Neuronal stem cell (in vitro differentiated cells): ENCODE results near the gene NOL4L.

Experiments used
- DNase-seq: peaks from one replicate; pipeline ENCODE4 v3.0.0-alpha.2; 2013; ENCODE audit warnings: low spot score
- H2AFZ ChIP-seq: one replicate; pipeline ENCODE4 v1.6.1; 2013; ENCODE audit warnings: mild to moderate bottlenecking, low read length, inconsistent platforms
- H2AK5ac ChIP-seq: 2 replicates; pipeline ENCODE4 v1.6.1; 2013; ENCODE audit warnings: low read depth, mild to moderate bottlenecking, inconsistent platforms, low read length, moderate library complexity, mixed read lengths
- H2BK120ac ChIP-seq: 2 replicates; pipeline ENCODE4 v1.6.1; 2013; ENCODE audit warnings: low read depth, mild to moderate bottlenecking, inconsistent platforms, low read length, moderate library complexity, mixed read lengths
- H2BK12ac ChIP-seq: one replicate; pipeline ENCODE4 v1.6.1; 2013; ENCODE audit warnings: low read length, inconsistent platforms
- H2BK15ac ChIP-seq: 2 replicates; pipeline ENCODE4 v1.6.1; 2013; ENCODE audit warnings: mild to moderate bottlenecking, low read length, inconsistent platforms, mixed read lengths
- H2BK5ac ChIP-seq: one replicate; pipeline ENCODE4 v1.6.1; 2013; ENCODE audit warnings: inconsistent platforms, mild to moderate bottlenecking, low read length, moderate library complexity
- H3K14ac ChIP-seq: one replicate; pipeline ENCODE4 v1.6.1; 2013; ENCODE audit warnings: low read length, inconsistent platforms
- H3K18ac ChIP-seq: 2 replicates; pipeline ENCODE4 v1.6.1; 2013; ENCODE audit warnings: low read length, inconsistent platforms
- H3K23ac ChIP-seq: 2 replicates; pipeline ENCODE4 v1.6.1; 2013; ENCODE audit warnings: low read depth, mild to moderate bottlenecking, mixed read lengths, low read length, inconsistent platforms; ENCODE audit not compliant: poor library complexity
- H3K27ac ChIP-seq: replicated peaks from 3 replicates; pipeline ENCODE4 v1.5.1; 2013; ENCODE audit warnings: low read length, inconsistent platforms
- H3K27me3 ChIP-seq, 3 experiments: 2 replicates each; pipeline ENCODE4 v1.6.1; 2013; ENCODE audit warnings: low read length in 3 of 3, mild to moderate bottlenecking in 2 of 3, inconsistent platforms in 1 of 3, low read depth in 1 of 3, mixed read lengths in 1 of 3, moderate library complexity in 1 of 3; ENCODE audit not compliant: control insufficient read depth in 3 of 3, insufficient read depth in 3 of 3
- H3K36me3 ChIP-seq, 2 donors: replicated peaks in 1 of 2; 2 replicates each; pipeline ENCODE4 v1.6.1; 2013; ENCODE audit warnings: low read length in 2 of 2; ENCODE audit not compliant: control insufficient read depth in 2 of 2, insufficient read depth in 2 of 2
- H3K4ac ChIP-seq: 2 replicates; pipeline ENCODE4 v1.6.1; 2013; ENCODE audit warnings: inconsistent platforms, mild to moderate bottlenecking, low read length, moderate library complexity
- H3K4me1 ChIP-seq, 2 donors: 1 replicate in 1 of 2; 2 replicates in 1 of 2; pipeline ENCODE4 v1.6.1; 2013; ENCODE audit warnings: low read length in 2 of 2, low read depth in 1 of 2; ENCODE audit not compliant: control insufficient read depth in 2 of 2, insufficient read depth in 1 of 2
- H3K4me2 ChIP-seq: one replicate; pipeline ENCODE4 v1.6.1; 2013; ENCODE audit warnings: mild to moderate bottlenecking, low read length, inconsistent platforms; ENCODE audit not compliant: insufficient read depth, poor library complexity, severe bottlenecking
- H3K4me3 ChIP-seq, 2 donors: 2 replicates each; pipeline ENCODE4 v1.5.1; 2013; ENCODE audit warnings: low read length in 2 of 2, mild to moderate bottlenecking in 2 of 2, inconsistent platforms in 1 of 2, moderate library complexity in 1 of 2
- H3K79me1 ChIP-seq: one replicate; pipeline ENCODE4 v1.6.1; 2013; ENCODE audit warnings: low read depth, mild to moderate bottlenecking, inconsistent platforms, low read length, moderate library complexity
- H3K9ac ChIP-seq: one replicate; pipeline ENCODE4 v1.6.1; 2013; ENCODE audit warnings: mild to moderate bottlenecking, low read depth, low read length, inconsistent platforms; ENCODE audit not compliant: poor library complexity
- H3K9me3 ChIP-seq, 2 donors: replicated peaks in 1 of 2; 2 replicates each; pipeline versions ENCODE3 to v1.6.1; 2013; ENCODE audit warnings: low read length in 2 of 2, mild to moderate bottlenecking in 2 of 2, inconsistent platforms in 1 of 2, low read depth in 1 of 2, mixed read lengths in 1 of 2, moderate library complexity in 1 of 2; ENCODE audit not compliant: control insufficient read depth in 2 of 2, insufficient read depth in 1 of 2
- H4K8ac ChIP-seq: one replicate; pipeline ENCODE4 v1.6.1; 2013; ENCODE audit warnings: low read depth, mild to moderate bottlenecking, inconsistent platforms, low read length, moderate library complexity
- H4K91ac ChIP-seq: one replicate; pipeline ENCODE4 v1.6.1; 2013; ENCODE audit warnings: low read length, low read depth, mild to moderate bottlenecking, inconsistent platforms; ENCODE audit not compliant: poor library complexity
- WGBS, 2 donors: extraction: QIAGEN DNeasy Blood & Tissue Kit; methylation state at CpG; one replicate each; pipeline ENCODE4 v1.1.7; 2013; ENCODE audit warnings: missing lambda C conversion rate in 2 of 2, mixed read lengths in 1 of 2; ENCODE audit not compliant: insufficient read length in 2 of 2, insufficient replicate concordance in 1 of 2; ENCODE audit errors: extremely low coverage in 2 of 2; 5-methylcytosine and 5-hydroxymethylcytosine counted together

The NOL4L gene

GRCh38 chr20:32535316-32535952, 49.7 kb downstream of the NOL4L start:
- Histone ChIP-seq H3K4me1 (peaks cover 22 to 32% of the 10 kb centered on the region in 2 donors), H3K79me1 (peaks cover 3% of the 10 kb centered on the region), H2BK120ac (no peak overlapping the region), H4K8ac (no peak overlapping the region), H2BK12ac (no peak overlapping the region), H3K14ac (no peak overlapping the region), H3K23ac (no peak overlapping the region), H3K9ac (peak overlapping the region; percentile 25), H4K91ac (no peak overlapping the region), H3K4ac (no peak overlapping the region), H3K18ac (peak overlapping the region; percentile 9), H3K27me3 (peaks cover 5 to 27% (median 24%) of the 10 kb centered on the region in 3 experiments), H3K4me2 (no peak overlapping the region), H2AFZ (peak overlapping the region; percentile 81), H2AK5ac (no peak overlapping the region), H2BK5ac (no peak overlapping the region), H3K27ac (no peak overlapping the region), H3K36me3 (no peaks in the 10 kb centered on the region), H3K9me3 (no peaks in the 10 kb centered on the region), H3K4me3 (peak overlapping the region in 1 of 2 donors; percentile 42), H2BK15ac (peak overlapping the region; percentile 52)
- DNase-seq = no peak
- WGBS, 2 donors = no CpG with 5 or more reads among the region's 18 CpGs

- Histone ChIP-seq H3K27ac (no peak overlapping the region), H3K9ac (no peak overlapping the region)
- no CpG with 5 or more reads among the region's 8 CpGs for WGBS, 2 donors
Observed at GRCh38 chr20:32534661-32535240, 50.4 kb downstream of the NOL4L start.

GRCh38 chr20:32533732-32534131, 51.4 kb downstream of the NOL4L start:
- Histone ChIP-seq H3K27ac (no peak overlapping the region), H3K18ac (no peak overlapping the region), H3K4me1 (peaks cover 22 to 29% of the 10 kb centered on the region in 2 donors), H3K9me3 (no peaks in the 10 kb centered on the region), H3K23ac (no peak overlapping the region), H3K27me3 (peaks cover 5 to 21% (median 13%) of the 10 kb centered on the region in 3 experiments), H2BK5ac (no peak overlapping the region), H3K14ac (no peak overlapping the region), H2BK120ac (no peak overlapping the region), H3K4me3 (no peak overlapping the region), H3K79me1 (peaks cover 3% of the 10 kb centered on the region), H3K36me3 (no peaks in the 10 kb centered on the region), H3K4ac (no peak overlapping the region), H2AFZ (no peak overlapping the region), H4K8ac (no peak overlapping the region), H2AK5ac (no peak overlapping the region), H3K9ac (no peak overlapping the region), H2BK12ac (no peak overlapping the region), H3K4me2 (no peak overlapping the region), H2BK15ac (no peak overlapping the region), H4K91ac (no peak overlapping the region)
- DNase-seq = no peak
- no CpG with 5 or more reads among the region's 6 CpGs for WGBS, 2 donors

More at GRCh38 chr20:32534661-32535240, 50.4 kb downstream of the NOL4L start:
- Histone ChIP-seq H3K79me1 (peaks cover 3% of the 10 kb centered on the region), H4K8ac (no peak overlapping the region), H2AFZ (no peak overlapping the region), H3K9me3 (no peaks in the 10 kb centered on the region), H3K4me2 (no peak overlapping the region), H3K18ac (no peak overlapping the region), H3K23ac (no peak overlapping the region), H3K14ac (no peak overlapping the region), H3K27me3 (peaks cover 5 to 24% (median 20%) of the 10 kb centered on the region in 3 experiments), H2BK120ac (no peak overlapping the region), H2BK15ac (no peak overlapping the region), H3K4me1 (peaks cover 22 to 31% of the 10 kb centered on the region in 2 donors), H3K4me3 (no peak overlapping the region), H3K36me3 (no peaks in the 10 kb centered on the region), H3K4ac (no peak overlapping the region), H2BK12ac (no peak overlapping the region), H4K91ac (no peak overlapping the region), H2BK5ac (no peak overlapping the region), H2AK5ac (no peak overlapping the region)
- DNase-seq = no peak

GRCh38 chr20:32532246-32532645, 52.9 kb downstream of the NOL4L start:
- Histone ChIP-seq H3K4me1 (peaks cover 28 to 30% of the 10 kb centered on the region in 2 donors), H2BK5ac (no peak overlapping the region), H2AK5ac (no peak overlapping the region), H3K9ac (no peak overlapping the region), H3K4me2 (no peak overlapping the region), H3K27me3 (peaks cover 2 to 13% (median 4%) of the 10 kb centered on the region in 3 experiments), H4K91ac (no peak overlapping the region), H3K23ac (no peak overlapping the region), H3K4me3 (no peak overlapping the region), H3K4ac (no peak overlapping the region), H4K8ac (no peak overlapping the region), H3K79me1 (peaks cover 3% of the 10 kb centered on the region), H2AFZ (no peak overlapping the region), H2BK12ac (no peak overlapping the region), H3K14ac (no peak overlapping the region), H2BK120ac (no peak overlapping the region), H2BK15ac (no peak overlapping the region), H3K36me3 (no peaks in the 10 kb centered on the region), H3K9me3 (no peaks in the 10 kb centered on the region), H3K18ac (no peak overlapping the region), H3K27ac (no peak overlapping the region)
- DNase-seq = no peak
- no CpG with 5 or more reads among the region's 7 CpGs for WGBS, 2 donors
